Measurements from ENCODE around the gene CFAP45. TPM values are rescaled to one million over a fixed set of nuclear protein-coding genes. Genes with fewer than 3 reads are reported as not detected.

CFAP45 gene
- total RNA-seq, 4 donors from 2014 or later = 0.17 to 0.32 TPM; not detected in 2

DNA sequence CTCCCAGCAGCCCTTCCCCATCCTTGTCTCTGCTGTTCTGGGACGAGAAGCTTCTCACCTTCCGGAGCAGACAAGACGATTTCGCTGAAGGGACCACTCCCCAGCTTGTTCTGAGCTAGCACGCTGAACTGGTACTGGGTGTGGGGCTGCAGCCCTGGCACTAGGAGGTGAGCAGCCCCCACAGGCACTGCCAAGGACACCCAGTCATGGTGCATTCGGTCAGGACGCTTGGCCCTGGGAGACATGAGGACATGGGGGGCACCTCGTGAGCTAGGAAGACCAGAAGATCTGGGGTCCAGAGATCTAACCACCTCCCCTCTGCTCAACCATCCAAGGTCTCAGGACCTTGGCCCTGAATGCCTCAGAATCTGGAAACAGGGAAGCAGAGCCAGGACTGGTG, 30.7 kb upstream of the CFAP45 start:
- intact Hi-C loops (cut with DNase I) = no loop called here

DNA sequence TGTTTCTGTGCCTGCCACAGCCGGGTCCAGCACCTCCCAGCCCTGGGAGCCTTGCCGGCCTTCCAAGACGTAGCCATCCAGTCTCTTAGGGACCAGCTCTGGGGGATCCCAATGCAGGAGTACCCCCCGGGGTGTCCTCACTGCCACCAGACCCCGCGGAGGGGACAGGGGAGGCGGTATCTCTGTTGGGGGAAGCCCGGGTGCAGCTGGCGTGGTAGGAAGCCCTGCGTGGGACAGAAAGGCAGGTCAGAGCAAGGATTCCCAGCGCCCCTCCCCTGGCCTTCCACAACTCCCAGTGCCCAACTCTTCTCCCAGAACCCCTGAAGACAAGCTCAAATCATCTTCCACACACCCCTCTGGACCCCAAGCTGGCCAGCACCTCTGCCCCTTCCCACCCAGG, 30.3 kb upstream of the CFAP45 start:
- 100% methylated on average over 8 of the region's 11 CpGs for WGBS
- peaks cover 0 to 1% (median 0%) of the 10 kb centered on the region in 4 donors for H3K27me3 ChIP-seq
- DNase-seq (ENCODE audit: extremely low spot score) = no peak
- H3K9me3 ChIP-seq = no peaks in the 10 kb centered on the region
- H3K4me1 ChIP-seq = peaks cover 7 to 14% (median 9%) of the 10 kb centered on the region in 4 donors
- H3K36me3 ChIP-seq = no peaks in the 10 kb centered on the region
- H3K27ac ChIP-seq (replicated peaks in 1 of 4) = no peak overlapping the region
- intact Hi-C loops (cut with DNase I) = no loop called here
- no peak for TF ChIP-seq EP300 (IDR thresholded peaks at IDR 0.05)
- TF ChIP-seq POLR2A (IDR thresholded peaks at IDR 0.05; ENCODE audit: low read depth) = no peak
- no peak for TF ChIP-seq POLR2AphosphoS5 (IDR thresholded peaks at IDR 0.05)
- TF ChIP-seq, protein P1, sequence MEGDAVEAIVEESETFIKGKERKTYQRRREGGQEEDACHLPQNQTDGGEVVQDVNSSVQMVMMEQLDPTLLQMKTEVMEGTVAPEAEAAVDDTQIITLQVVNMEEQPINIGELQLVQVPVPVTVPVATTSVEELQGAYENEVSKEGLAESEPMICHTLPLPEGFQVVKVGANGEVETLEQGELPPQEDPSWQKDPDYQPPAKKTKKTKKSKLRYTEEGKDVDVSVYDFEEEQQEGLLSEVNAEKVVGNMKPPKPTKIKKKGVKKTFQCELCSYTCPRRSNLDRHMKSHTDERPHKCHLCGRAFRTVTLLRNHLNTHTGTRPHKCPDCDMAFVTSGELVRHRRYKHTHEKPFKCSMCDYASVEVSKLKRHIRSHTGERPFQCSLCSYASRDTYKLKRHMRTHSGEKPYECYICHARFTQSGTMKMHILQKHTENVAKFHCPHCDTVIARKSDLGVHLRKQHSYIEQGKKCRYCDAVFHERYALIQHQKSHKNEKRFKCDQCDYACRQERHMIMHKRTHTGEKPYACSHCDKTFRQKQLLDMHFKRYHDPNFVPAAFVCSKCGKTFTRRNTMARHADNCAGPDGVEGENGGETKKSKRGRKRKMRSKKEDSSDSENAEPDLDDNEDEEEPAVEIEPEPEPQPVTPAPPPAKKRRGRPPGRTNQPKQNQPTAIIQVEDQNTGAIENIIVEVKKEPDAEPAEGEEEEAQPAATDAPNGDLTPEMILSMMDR (IDR thresholded peaks at IDR 0.05) = no peak
- H3K4me3 ChIP-seq = no peak overlapping the region

More for the DNA sequence above, 30.7 kb upstream of the CFAP45 start:
- Histone ChIP-seq H3K27me3 (peaks cover 0 to 6% (median 0%) of the 10 kb centered on the region in 4 donors), H3K4me1 (peaks cover 7 to 13% (median 9%) of the 10 kb centered on the region in 4 donors), H3K4me3 (no peak overlapping the region), H3K27ac (replicated peaks in 1 of 4) (no peak overlapping the region), H3K9me3 (no peaks in the 10 kb centered on the region), H3K36me3 (no peaks in the 10 kb centered on the region)
- DNase-seq (ENCODE audit: extremely low spot score) = no peak
- TF ChIP-seq, protein P1 (IDR thresholded peaks at IDR 0.05) = no peak
- TF ChIP-seq POLR2A (IDR thresholded peaks at IDR 0.05; ENCODE audit: low read depth) (no peak), POLR2AphosphoS5 (IDR thresholded peaks at IDR 0.05) (no peak), EP300 (IDR thresholded peaks at IDR 0.05) (no peak)
- WGBS = 94% methylated on average over 8 of the region's 8 CpGs

DNA sequence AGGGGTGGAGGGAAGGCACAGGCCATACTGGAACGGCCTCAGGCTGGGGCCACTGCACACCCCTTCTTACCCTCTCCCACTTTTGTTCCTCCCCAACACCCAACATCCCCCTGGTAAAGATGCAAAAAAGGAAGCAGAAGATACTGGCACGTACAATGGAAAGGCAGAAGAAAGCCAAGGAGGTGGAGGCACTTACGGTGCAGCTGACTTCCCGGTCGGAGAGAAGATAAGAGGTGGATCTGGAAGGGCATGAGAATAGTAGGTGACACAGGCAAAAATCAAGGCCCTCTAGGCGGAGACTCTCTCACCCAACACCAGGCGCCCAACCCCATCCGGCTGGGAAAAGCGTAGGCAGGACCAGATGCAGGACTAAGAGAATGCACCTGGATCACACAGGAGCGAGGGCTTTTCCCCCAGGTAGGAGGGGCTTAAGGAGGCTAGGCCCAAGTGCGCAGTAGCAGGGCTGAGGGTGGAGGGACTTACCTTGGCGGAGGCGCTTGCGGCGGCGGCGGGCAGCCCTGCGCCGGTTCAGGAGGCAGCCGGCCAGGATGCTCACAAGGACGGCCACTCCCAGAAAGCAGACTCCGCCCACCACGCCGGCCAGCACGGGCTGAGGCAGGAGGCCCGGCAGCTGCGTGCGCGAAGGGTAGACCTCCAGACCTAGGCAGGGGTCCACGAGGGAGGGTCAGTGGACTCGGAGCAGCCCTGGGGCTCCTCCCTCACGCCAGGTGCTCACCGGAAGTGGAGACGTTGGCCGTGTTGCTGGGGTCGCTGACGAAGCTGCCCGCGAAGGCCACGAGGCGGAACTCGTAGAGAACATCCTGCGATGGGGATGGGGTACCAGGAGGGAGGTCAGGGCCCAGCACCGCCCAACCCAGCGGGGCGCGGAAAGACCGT, 29.4 kb upstream of the CFAP45 start:
- H3K4me3 ChIP-seq = no peak overlapping the region
- H3K9me3 ChIP-seq = no peaks in the 10 kb centered on the region
- H3K36me3 ChIP-seq = no peaks in the 10 kb centered on the region
- intact Hi-C loops (cut with DNase I) = no loop called here
- no peak for TF ChIP-seq POLR2A (IDR thresholded peaks at IDR 0.05; ENCODE audit: low read depth)
- no peak for DNase-seq (ENCODE audit: extremely low spot score)
- no peak overlapping the region for H3K27ac ChIP-seq (replicated peaks in 1 of 4)
- no peaks in the 10 kb centered on the region for H3K27me3 ChIP-seq
- 90% methylated on average over 19 of the region's 48 CpGs for WGBS
- H3K4me1 ChIP-seq = peaks cover 7 to 14% (median 9%) of the 10 kb centered on the region in 4 donors

DNA sequence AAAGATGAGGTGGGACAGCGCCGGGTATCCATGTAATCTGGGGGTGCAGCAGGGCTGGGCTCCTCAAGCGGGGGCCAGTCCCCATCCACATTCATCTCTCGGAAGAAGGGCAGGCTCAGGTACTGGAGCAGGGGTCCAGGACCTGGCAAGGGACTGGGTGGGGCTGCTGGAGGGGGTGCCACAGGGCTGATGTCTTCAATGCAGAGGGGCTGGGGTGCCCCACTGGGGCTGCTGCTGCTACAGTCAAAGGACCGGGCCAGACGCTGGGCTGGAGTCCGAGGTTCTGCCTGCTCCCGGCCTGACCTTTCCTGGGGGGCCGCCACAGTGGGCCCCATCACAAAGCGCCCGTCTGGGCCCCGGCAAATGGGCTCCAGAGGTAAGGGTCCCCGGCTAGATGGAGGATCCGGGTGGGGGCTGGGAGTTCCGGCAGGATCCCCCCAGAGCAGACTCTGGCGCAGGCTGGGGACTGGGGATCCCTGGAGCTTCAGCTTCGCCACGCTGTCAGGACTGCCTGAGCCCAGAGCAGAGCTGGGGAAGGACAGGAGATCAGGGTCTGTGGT, 28.6 kb upstream of the CFAP45 start:
- H3K27ac ChIP-seq (replicated peaks in 1 of 4) = no peak overlapping the region
- TF ChIP-seq POLR2A (IDR thresholded peaks at IDR 0.05; ENCODE audit: low read depth) (no peak), POLR2AphosphoS5 (IDR thresholded peaks at IDR 0.05) (no peak), EP300 (IDR thresholded peaks at IDR 0.05) (no peak)
- TF ChIP-seq, protein P1 (IDR thresholded peaks at IDR 0.05) = no peak
- intact Hi-C loops (cut with DNase I) = no loop called here
- no peak for DNase-seq (ENCODE audit: extremely low spot score)
- no peaks in the 10 kb centered on the region for H3K36me3 ChIP-seq
- H3K27me3 ChIP-seq = no peaks in the 10 kb centered on the region
- H3K4me3 ChIP-seq = no peak overlapping the region
- H3K9me3 ChIP-seq = no peaks in the 10 kb centered on the region
- WGBS = 94% methylated on average over 4 of the region's 18 CpGs
- H3K4me1 ChIP-seq = peaks cover 7 to 22% (median 17%) of the 10 kb centered on the region in 4 donors

DNA sequence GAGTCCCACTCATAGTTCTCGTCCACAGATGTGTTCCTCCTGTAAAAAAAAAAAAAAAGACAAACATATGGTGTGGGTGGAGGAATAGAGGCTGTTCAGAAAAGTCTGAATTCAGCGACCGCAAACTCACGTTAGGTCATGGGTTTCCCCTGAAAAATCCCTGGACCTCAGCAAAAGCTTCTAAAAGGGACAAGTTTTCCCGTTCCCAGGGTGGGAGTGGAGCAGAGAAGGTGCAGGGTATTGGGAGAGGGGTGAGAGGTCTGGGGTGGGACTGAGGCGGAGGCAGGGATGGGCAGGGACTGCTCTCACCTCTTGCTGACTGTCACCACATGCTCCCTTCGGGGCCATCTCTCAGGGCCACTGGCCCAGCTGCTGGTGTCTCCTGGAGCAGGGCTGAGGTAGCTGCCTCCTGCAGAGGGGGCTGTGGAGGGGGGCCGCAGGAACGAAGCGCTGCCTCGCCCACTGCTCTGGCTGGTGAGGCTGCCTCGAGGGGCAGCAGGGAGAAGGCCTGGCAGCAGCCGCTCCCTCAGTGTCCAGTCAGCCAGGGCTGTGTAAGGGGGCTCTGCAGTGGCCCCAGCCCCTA, 28.0 kb upstream of the CFAP45 start:
- Histone ChIP-seq H3K9me3 (no peaks in the 10 kb centered on the region), H3K4me1 (peaks cover 10 to 28% (median 23%) of the 10 kb centered on the region in 4 donors), H3K36me3 (no peaks in the 10 kb centered on the region), H3K4me3 (no peak overlapping the region), H3K27ac (replicated peaks in 1 of 4) (no peak overlapping the region), H3K27me3 (no peaks in the 10 kb centered on the region)
- DNase-seq (ENCODE audit: extremely low spot score) = no peak
- intact Hi-C loops (cut with DNase I) = no loop called here
- TF ChIP-seq POLR2A (IDR thresholded peaks at IDR 0.05; ENCODE audit: low read depth) (no peak), POLR2AphosphoS5 (IDR thresholded peaks at IDR 0.05) (no peak), EP300 (IDR thresholded peaks at IDR 0.05) (no peak)
- TF ChIP-seq, protein P1 (IDR thresholded peaks at IDR 0.05) = no peak
- 82% methylated on average over 7 of the region's 13 CpGs for WGBS
